GM12865 (cell line): ENCODE data around the gene LIG1.

ENCODE experiments used
- DNase-seq: peaks from one replicate; pipeline ENCODE4 v3.0.0; 2010; ENCODE audit warnings: low read depth
- H3K4me3 ChIP-seq: 2 replicates; pipeline ENCODE4 v1.5.1; 2011; ENCODE audit warnings: mild to moderate bottlenecking, low read depth, low read length, control low read depth
- CTCF ChIP-seq: IDR thresholded peaks from 2 replicates; pipeline ENCODE4 v1.5.1; 2011; ENCODE audit warnings: low read length, control low read depth, low read depth, inconsistent platforms; ENCODE audit not compliant: insufficient read depth; ENCODE audit errors: missing control alignments

Gene LIG1

GRCh38 chr19:48117515-48118130 is 52.5 kb downstream of the LIG1 start:
- DNase-seq: no peak
- H3K4me3 ChIP-seq: no peak overlapping the region
- TF ChIP-seq CTCF: no peak

- DNase-seq: no peak
- H3K4me3 ChIP-seq: no peak overlapping the region
- no peak for TF ChIP-seq CTCF
Observed at GRCh38 chr19:48113190-48113917, 56.8 kb downstream of the LIG1 start.

GRCh38 chr19:48111280-48111679 is 58.9 kb downstream of the LIG1 start:
- H3K4me3 ChIP-seq: no peak overlapping the region
- no peak for DNase-seq
- no peak for TF ChIP-seq CTCF

DNA sequence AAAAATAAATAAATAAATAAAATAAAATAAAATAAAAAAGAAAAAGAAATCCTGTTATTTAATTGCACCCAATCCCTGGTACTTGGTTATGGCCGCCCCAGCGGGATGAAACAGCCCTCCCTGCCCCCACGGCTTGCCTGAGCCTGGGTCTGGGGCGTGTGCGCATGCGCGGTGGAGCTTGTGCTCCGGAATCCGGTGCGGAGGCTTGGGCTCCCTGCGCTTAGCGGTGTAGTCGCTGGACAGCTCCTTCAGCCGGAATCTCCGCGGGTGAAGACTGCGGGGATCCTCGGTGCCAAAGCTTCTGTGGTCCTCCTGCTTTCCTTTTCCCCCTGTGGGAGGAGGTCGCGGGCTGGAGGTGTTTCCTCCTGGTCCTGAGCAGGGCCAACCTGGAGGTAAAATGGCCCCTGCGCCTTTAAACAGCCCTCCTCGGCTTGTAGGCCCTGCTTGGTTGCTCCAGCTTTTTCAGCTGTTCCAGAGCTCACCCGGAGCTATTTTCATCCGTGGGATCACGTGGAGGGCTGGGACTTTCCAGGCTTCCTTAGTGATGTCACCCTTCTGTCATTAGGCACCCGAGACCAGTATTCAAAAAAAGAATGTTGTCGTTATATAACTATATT is 59.7 kb downstream of the LIG1 start, which contains the start of gene PLA2G4C:
Gene PLA2G4C, minus strand, starts transcription at position 468 of the 617 bp plus-strand sequence. CDS start 4,288 bp downstream, outside the sequence.
- no peak for TF ChIP-seq CTCF
- H3K4me3 ChIP-seq: peak within 1 kb of the TSS; percentile 82
- DNase-seq: peak; percentile 92

DNA sequence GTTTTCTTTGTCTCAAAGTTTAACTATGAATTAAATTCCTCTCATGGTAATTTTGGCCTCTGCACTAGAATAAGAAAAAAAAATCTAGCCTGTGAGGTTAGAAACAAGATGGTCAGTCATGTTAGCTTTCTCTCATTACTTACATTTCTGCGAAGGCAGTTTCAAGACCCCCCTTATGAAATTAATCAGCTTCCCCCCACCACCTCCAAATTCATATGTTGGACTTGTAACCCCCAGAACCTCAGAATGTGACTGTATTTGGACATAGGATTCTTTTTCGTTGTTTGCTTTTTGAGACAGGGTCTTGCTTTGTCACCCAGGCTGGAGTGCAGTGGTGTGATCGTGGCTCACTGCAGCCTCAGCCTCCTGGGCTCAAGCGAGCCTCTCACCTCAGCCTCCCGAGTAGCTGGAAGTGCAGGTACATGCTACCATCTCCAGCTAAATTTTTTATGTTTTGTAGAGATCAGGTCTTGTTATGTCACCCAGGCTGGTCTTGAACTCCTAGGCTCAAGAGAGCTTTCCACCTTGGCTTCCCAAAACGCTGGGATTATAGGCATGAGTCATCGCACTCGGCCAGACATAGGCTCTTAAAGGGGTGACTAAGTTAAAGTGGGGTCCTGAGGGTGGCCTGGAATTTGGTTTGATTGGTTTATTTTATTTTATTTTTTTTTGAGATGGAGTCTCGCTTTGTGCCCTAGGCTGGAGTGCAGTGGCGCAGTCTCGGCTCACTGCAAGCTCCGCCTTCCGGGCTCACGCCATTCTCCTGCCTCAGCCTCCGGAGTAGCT is 61.0 kb downstream of the LIG1 start:
- no peak overlapping the region for H3K4me3 ChIP-seq
- no peak for TF ChIP-seq CTCF
- DNase-seq: no peak

DNA sequence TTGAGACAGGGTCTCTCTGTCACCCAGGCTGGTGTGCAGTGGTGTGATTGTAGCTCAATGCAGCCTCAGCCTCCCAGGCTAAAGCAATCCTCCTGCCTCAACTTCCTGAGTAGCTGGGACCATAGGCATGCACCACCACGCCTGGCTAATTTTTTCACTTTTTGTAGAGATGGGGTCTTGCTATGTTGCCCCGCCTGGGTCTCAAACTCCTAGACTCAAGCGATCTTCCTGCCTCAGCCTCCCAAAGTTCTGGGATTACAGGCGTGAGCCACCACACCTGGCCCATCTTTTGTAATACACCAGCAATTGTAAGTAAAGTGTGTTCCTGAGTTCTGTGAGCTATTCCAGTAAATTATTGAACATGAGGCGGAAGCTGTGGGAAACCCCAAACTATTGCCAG is 66.2 kb downstream of the LIG1 start:
- no peak for DNase-seq
- no peak overlapping the region for H3K4me3 ChIP-seq
- no peak for TF ChIP-seq CTCF
